ENCODE data around the gene SZRD1. TPM values are rescaled to one million over a fixed set of nuclear protein-coding genes. Genes with fewer than 3 reads are reported as not detected.

SZRD1 gene
- total and polyA plus RNA-seq, 2 donors (not counting 1 experiment from before 2014, with no cell fraction given), result 30.1 to 95.1 TPM

DNA sequence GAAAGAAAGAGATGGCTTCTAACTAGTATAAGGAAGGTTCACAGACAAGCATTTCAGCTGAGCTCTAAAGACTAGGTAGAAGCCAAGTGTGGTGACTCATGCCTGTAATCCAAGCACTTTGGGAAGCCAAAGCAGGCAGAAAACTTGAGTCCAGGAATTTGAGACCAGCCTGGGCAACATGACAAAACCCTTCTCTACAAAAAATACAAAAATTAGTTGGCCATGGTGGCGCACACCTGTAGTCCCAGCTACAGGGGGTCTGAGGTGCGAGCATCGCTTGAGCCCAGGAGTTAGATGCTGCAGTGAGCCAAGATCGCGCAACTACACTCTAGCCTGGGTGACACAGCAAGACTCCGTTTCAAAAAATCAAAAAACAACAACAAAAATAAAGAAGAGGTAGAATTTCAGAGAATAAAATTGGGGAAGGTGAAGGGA, 42.6 kb upstream of the SZRD1 start:
- no peak overlapping the region for H3K4me3 ChIP-seq (replicated peaks in 1 of 4; ENCODE audit: control extremely low read depth in 1 of 4, insufficient read depth in 1 of 4, low read depth in 3 of 4, low read length in 4 of 4)
- no peak overlapping the region for H3K4me2 ChIP-seq (ENCODE audit: extremely low read depth, insufficient read depth, low read length)
- H4K20me1 ChIP-seq (ENCODE audit: control insufficient read depth, extremely low read depth, insufficient read depth, low read length), result no peaks in the 10 kb centered on the region

DNA sequence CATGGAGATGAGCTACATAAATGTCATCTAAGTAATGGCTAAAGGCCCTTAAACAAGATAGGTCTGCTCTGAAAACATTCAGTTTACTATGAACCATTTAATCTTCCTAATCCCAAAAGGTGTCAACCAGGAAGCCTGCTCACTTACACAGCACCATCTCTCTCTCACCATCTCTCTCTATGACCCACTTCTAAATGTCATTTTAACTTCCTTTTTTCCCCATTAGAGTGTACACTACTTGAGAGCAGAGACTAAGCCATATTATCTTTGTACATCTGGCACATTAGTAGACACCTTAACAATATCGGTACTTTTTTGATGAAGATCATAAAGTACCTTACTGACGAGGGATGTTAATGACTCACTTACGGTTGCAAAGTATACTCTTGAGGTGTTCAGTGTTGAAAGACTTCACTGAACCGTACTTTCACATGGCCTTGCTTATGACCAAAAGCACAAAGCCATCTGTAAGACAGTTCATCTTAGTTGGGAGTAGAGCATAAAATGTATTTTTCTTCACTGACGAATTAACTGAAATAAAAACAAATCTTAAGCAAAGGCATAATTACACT, 40.1 kb upstream of the SZRD1 start:
- no peak for DNase-seq (ENCODE audit: low read depth in 2 of 2)

More for the DNA sequence above, 42.6 kb upstream of the SZRD1 start:
- Histone ChIP-seq H3K4me1 (ENCODE audit: control insufficient read depth, extremely low read depth, insufficient read depth, low read length) (no peaks in the 10 kb centered on the region), H3K27me3 (ENCODE audit: control insufficient read depth, insufficient read depth, low read length) (no peaks in the 10 kb centered on the region), H3K9ac (ENCODE audit: insufficient read depth, low read length) (no peak overlapping the region), H3K9me3 (ENCODE audit: control insufficient read depth, insufficient read depth, low read depth, low read length) (no peaks in the 10 kb centered on the region), H3K36me3 (ENCODE audit: control insufficient read depth, insufficient read depth, low read length) (no peaks in the 10 kb centered on the region), H3K27ac (ENCODE audit: insufficient read depth, low read length) (no peak overlapping the region), H2AFZ (ENCODE audit: low read length) (no peak overlapping the region), H3K79me2 (ENCODE audit: control insufficient read depth, insufficient read depth, low read length) (peaks cover 13% of the 10 kb centered on the region)
- TF ChIP-seq, protein P1, sequence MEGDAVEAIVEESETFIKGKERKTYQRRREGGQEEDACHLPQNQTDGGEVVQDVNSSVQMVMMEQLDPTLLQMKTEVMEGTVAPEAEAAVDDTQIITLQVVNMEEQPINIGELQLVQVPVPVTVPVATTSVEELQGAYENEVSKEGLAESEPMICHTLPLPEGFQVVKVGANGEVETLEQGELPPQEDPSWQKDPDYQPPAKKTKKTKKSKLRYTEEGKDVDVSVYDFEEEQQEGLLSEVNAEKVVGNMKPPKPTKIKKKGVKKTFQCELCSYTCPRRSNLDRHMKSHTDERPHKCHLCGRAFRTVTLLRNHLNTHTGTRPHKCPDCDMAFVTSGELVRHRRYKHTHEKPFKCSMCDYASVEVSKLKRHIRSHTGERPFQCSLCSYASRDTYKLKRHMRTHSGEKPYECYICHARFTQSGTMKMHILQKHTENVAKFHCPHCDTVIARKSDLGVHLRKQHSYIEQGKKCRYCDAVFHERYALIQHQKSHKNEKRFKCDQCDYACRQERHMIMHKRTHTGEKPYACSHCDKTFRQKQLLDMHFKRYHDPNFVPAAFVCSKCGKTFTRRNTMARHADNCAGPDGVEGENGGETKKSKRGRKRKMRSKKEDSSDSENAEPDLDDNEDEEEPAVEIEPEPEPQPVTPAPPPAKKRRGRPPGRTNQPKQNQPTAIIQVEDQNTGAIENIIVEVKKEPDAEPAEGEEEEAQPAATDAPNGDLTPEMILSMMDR (conservative IDR thresholded peaks at IDR 0.05 in 1 of 2, IDR thresholded peaks at IDR 0.05 in 1 of 2; ENCODE audit: low read depth in 1 of 2, low read length in 2 of 2), result no peak
- TF ChIP-seq EZH2 (IDR thresholded peaks at IDR 0.05; ENCODE audit: low read length, missing control alignments), result no peak
- DNase-seq (ENCODE audit: low read depth in 2 of 2), result peak; percentile 82 to 88

DNA sequence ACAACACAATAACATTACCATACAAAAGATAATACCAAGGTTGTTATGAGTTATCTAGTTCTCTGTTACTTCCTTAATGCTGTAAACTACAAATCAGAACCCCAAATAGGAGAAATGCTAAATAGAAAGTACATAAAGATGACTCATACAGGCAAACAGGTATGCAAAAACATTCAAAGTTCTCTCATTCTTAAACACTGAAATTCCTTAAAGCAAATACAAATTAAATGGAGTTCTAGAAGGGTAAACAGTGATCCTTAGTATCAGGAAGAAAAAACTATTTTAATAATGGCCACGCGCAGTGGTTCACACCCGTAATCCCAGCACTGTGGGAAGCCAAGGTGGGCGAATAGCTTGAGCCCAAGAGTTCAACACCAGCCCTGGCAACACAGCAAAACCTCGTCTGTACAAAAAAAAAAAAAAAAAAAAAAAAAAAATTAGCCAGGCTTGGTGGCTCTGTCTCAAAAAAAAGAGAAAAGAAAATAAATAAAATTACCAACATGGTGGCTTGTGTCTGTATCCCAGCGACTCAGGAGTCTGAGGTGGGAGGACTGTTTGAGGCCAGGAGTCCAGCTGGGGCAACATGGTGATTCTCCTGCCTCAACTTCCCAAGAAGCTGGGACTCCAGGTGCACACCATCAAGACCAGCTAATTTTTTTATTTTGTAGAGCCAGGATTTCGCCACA, 32.2 kb upstream of the SZRD1 start:
- H3K27me3 ChIP-seq (ENCODE audit: control insufficient read depth, insufficient read depth, low read length), result no peaks in the 10 kb centered on the region
- no peak overlapping the region for H2AFZ ChIP-seq (ENCODE audit: low read length)
- H3K4me1 ChIP-seq (ENCODE audit: control insufficient read depth, extremely low read depth, insufficient read depth, low read length), result no peaks in the 10 kb centered on the region
- H3K9me3 ChIP-seq (ENCODE audit: control insufficient read depth, insufficient read depth, low read depth, low read length), result no peaks in the 10 kb centered on the region
- H3K4me3 ChIP-seq (replicated peaks in 1 of 4; ENCODE audit: control extremely low read depth in 1 of 4, insufficient read depth in 1 of 4, low read depth in 3 of 4, low read length in 4 of 4), result no peak overlapping the region
- no peak overlapping the region for H3K27ac ChIP-seq (ENCODE audit: insufficient read depth, low read length)
- TF ChIP-seq, protein P1 (conservative IDR thresholded peaks at IDR 0.05 in 1 of 2, IDR thresholded peaks at IDR 0.05 in 1 of 2; ENCODE audit: low read depth in 1 of 2, low read length in 2 of 2), result no peak
- TF ChIP-seq EZH2 (IDR thresholded peaks at IDR 0.05; ENCODE audit: low read length, missing control alignments), result no peak
- peaks cover 28% of the 10 kb centered on the region for H3K79me2 ChIP-seq (ENCODE audit: control insufficient read depth, insufficient read depth, low read length)
- H3K9ac ChIP-seq (ENCODE audit: insufficient read depth, low read length), result no peak overlapping the region
- no peak for DNase-seq (ENCODE audit: low read depth in 2 of 2)
- H4K20me1 ChIP-seq (ENCODE audit: control insufficient read depth, extremely low read depth, insufficient read depth, low read length), result no peaks in the 10 kb centered on the region
- no peak overlapping the region for H3K4me2 ChIP-seq (ENCODE audit: extremely low read depth, insufficient read depth, low read length)
- H3K36me3 ChIP-seq (ENCODE audit: control insufficient read depth, insufficient read depth, low read length), result no peaks in the 10 kb centered on the region

More for the DNA sequence above, 40.1 kb upstream of the SZRD1 start:
- no peaks in the 10 kb centered on the region for H3K4me1 ChIP-seq (ENCODE audit: control insufficient read depth, extremely low read depth, insufficient read depth, low read length)
- TF ChIP-seq, protein P1 (conservative IDR thresholded peaks at IDR 0.05 in 1 of 2, IDR thresholded peaks at IDR 0.05 in 1 of 2; ENCODE audit: low read depth in 1 of 2, low read length in 2 of 2), result no peak
- TF ChIP-seq EZH2 (IDR thresholded peaks at IDR 0.05; ENCODE audit: low read length, missing control alignments), result no peak
- H3K4me2 ChIP-seq (ENCODE audit: extremely low read depth, insufficient read depth, low read length), result no peak overlapping the region
- no peak overlapping the region for H3K9ac ChIP-seq (ENCODE audit: insufficient read depth, low read length)
- H3K27ac ChIP-seq (ENCODE audit: insufficient read depth, low read length), result no peak overlapping the region
- no peaks in the 10 kb centered on the region for H3K36me3 ChIP-seq (ENCODE audit: control insufficient read depth, insufficient read depth, low read length)
- H2AFZ ChIP-seq (ENCODE audit: low read length), result no peak overlapping the region
- H3K9me3 ChIP-seq (ENCODE audit: control insufficient read depth, insufficient read depth, low read depth, low read length), result no peaks in the 10 kb centered on the region
- H3K27me3 ChIP-seq (ENCODE audit: control insufficient read depth, insufficient read depth, low read length), result no peaks in the 10 kb centered on the region
- H3K4me3 ChIP-seq (replicated peaks in 1 of 4; ENCODE audit: control extremely low read depth in 1 of 4, insufficient read depth in 1 of 4, low read depth in 3 of 4, low read length in 4 of 4), result no peak overlapping the region
- H3K79me2 ChIP-seq (ENCODE audit: control insufficient read depth, insufficient read depth, low read length), result peaks cover 15% of the 10 kb centered on the region
- H4K20me1 ChIP-seq (ENCODE audit: control insufficient read depth, extremely low read depth, insufficient read depth, low read length), result no peaks in the 10 kb centered on the region

Data from fibroblast of lung (primary cell).